ENCODE results near the gene ATXN10. TPM values are rescaled to one million over a fixed set of nuclear protein-coding genes. Genes with fewer than 3 reads are reported as not detected.

Gene ATXN10
- total and polyA plus RNA-seq, 2 of the 13 experiments (the other 11 are each of a cell fraction or from before 2014, with no cell fraction given) = 60.1 to 194 TPM

DNA sequence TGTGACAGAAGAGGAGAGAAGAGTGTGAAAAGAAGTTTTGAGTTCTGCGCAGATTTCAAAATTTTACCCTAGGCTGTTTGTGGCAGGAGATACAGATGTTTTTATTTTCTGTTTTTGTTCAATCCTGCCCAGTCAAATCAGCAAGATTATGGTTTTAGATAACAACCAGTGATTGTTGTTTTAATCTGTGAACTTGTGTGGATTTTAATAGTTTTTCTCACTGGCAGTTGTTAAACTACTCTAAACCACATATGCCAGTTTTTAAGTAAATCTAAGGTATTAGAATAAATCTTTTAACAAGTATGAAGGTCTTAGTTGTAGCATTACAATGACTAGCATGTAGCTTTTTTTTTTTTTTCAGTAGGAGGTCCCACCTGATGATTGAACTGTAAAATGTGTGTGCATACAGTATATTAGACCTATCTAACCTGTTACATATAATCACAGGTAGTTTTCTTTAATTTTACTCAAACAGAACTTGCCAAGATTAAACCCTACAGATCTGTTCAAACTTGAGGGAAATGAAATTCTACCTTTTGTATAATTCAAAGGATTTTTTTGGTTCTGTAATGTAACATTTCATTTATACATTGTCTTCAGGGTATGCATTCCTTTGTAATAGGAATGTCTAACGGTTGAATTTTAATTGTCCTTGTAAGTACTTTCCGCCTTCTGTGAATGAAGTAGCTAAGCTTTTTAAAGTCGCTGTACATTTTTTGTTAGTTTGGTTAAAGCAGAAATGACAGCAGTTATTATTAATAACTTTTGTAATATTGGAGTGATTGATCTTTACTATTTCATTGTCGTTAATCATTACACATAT is 13.3 kb downstream of the ATXN10 start (continued):
- no peak for TF ChIP-seq SKIL (CRISPR knock-in tag; IDR thresholded peaks at IDR 0.05; ENCODE audit: borderline replicate concordance)

GRCh38 chr22:45686004-45686403 is 14.4 kb downstream of the ATXN10 start:
- FAIRE-seq (no peak), DNase-seq (ENCODE audit: low spot score) (no peak), ATAC-seq (no peak)
- Histone ChIP-seq H3K4me2 (ENCODE audit: low read depth, low read length) (no peak overlapping the region), H3K9ac (ENCODE audit: insufficient read depth, low read depth, low read length) (no peak overlapping the region), H3K27ac (ENCODE audit: extremely low read length, insufficient read depth, low read length) (no peak overlapping the region), H3K79me2 (ENCODE audit: insufficient read depth, low read length) (peaks cover 84% of the 10 kb centered on the region), H2AFZ (ENCODE audit: low read length) (no peak overlapping the region), H3K4me1 (ENCODE audit: insufficient read depth, low read length) (peaks cover 13% of the 10 kb centered on the region), H4K20me1 (ENCODE audit: insufficient read depth, low read length) (peaks cover 12% of the 10 kb centered on the region), H3K36me3 (replicated peaks in 1 of 2; ENCODE audit: control insufficient read depth in 1 of 2, insufficient read depth in 2 of 2, low read length in 2 of 2) (peaks cover 2 to 16% of the 10 kb centered on the region in 2 experiments; a peak in 3 of 5 replicates), H3K27me3 (ENCODE audit: control insufficient read depth in 1 of 2, insufficient read depth in 2 of 2, low read length in 2 of 2) (no peaks in the 10 kb centered on the region), H3K9me3 (ENCODE audit: low read length) (no peaks in the 10 kb centered on the region), H3K4me3 (replicated peaks in 1 of 3; ENCODE audit: insufficient read depth in 1 of 3, low read depth in 2 of 3, low read length in 3 of 3) (no peak overlapping the region)
- TF ChIP-seq HOXD1 (CRISPR knock-in tag; IDR thresholded peaks at IDR 0.05) (no peak), JUNB (CRISPR knock-in tag; IDR thresholded peaks at IDR 0.05; ENCODE audit: borderline replicate concordance) (no peak), RBM22 (optimal IDR thresholded peaks at IDR 0.05; ENCODE audit: low read length) (peak; percentile 30)
- 95% methylated on average over 2 of the region's 2 CpGs for WGBS (ENCODE audit: low lambda C conversion rate)
- BruUV-seq (replicated peaks) = no TSS peak
- ChIA-PET POLR2A (no interaction called here), CTCF (ENCODE audit: low intra/inter-chr PET ratio, low total read pairs) (no interaction called here)
- in situ Hi-C loops (cut with HindIII; ENCODE audit: extremely low pct_ligation_motif_present, low pct_unique_long_range_greater_than_20kb) = no loop called here
- intact Hi-C loops (cut with micrococcal nuclease; ENCODE audit: unreplicated experiment) = no loop called here

Data from HepG2 (cell line).